Stimulated activated CD8-positive, alpha-beta memory T cell treated with anti-CD3 and anti-CD28 coated beads, Interleukin-4, amount 100 ng/mL, for 48 hours (primary cell): ENCODE measurements around the gene SLC2A6.

Source experiments
- DNase-seq: peaks from one replicate; pipeline ENCODE4 v3.0.0-alpha.2; 2020

The SLC2A6 gene, protein sequence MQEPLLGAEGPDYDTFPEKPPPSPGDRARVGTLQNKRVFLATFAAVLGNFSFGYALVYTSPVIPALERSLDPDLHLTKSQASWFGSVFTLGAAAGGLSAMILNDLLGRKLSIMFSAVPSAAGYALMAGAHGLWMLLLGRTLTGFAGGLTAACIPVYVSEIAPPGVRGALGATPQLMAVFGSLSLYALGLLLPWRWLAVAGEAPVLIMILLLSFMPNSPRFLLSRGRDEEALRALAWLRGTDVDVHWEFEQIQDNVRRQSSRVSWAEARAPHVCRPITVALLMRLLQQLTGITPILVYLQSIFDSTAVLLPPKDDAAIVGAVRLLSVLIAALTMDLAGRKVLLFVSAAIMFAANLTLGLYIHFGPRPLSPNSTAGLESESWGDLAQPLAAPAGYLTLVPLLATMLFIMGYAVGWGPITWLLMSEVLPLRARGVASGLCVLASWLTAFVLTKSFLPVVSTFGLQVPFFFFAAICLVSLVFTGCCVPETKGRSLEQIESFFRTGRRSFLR

GRCh38 chr9:133478851-133479711, at the start of gene SLC2A6:
SLC2A6 (minus strand) TSS chr9:133479099; CDS start chr9:133479059, 40 bp downstream.
- DNase-seq: peak; percentile 87

DNA sequence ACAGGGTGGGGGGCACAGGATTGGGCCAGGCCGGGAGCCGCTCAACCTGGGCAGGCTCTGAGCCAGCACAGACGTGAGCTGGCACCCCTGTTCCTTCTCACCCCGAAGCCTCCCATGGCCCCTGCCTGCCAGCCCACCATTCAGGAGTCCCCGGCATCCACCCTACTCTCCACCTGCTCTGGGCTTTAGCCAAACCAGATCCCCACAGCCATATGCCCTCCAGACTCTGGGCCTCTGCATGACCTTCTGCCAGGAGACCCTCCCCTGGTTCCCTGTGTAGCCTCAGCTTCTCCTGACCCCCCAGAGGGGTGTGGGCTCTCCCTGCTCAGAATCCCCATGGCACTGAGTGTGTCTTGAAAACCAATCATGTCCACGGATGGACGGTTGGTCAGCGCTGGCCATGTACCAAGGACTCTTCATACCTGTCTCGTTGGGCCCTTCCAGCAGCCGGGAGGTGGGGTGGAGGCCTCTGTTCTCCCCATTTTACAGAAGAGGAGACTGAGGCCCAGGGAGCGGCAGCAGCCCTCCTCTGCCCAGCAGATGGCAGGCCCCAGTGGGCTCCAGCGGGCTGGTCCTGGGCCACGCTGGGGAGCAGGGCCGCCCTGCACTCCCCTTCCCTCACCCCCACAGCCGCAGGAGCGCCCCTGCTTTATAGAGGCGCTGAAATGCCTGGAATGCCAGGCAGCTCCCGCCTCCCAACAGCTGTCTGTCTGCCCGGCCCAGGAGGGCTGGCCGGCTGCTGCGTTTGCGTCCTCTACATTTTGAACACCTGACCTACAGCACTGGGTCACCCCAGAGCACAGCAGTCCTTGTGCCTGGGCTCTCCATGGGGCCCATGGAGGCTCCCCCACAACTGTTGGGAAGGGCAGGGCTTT, 49.3 kb upstream of the SLC2A6 start:
- DNase-seq: no peak

DNA sequence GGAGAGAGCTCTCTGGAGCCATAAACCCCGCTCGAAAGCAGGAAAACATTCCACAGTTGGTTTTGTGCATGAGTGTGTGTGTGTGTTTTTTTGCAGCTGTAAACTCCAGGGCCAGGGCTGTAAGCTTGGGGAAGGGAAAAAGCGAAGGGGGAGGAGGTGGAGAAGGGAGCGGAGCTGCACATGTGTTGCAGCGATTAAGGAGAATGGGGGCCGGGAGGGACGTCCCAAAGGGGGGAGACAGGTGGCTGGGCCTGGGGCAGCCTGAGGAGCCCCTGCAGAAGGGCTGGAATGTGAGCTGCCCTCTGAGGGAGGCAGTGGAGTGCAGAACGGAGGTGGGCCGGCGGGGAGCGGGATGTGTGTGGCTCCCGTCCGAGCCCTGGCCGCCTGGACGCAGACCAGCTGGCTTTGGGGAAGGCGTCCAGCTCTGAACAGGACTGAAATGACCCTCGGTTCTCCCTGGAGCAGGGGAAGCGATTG, 48.6 kb upstream of the SLC2A6 start:
- no peak for DNase-seq

GRCh38 chr9:133526721-133527321, 47.9 kb upstream of the SLC2A6 start:
- DNase-seq: no peak

DNA sequence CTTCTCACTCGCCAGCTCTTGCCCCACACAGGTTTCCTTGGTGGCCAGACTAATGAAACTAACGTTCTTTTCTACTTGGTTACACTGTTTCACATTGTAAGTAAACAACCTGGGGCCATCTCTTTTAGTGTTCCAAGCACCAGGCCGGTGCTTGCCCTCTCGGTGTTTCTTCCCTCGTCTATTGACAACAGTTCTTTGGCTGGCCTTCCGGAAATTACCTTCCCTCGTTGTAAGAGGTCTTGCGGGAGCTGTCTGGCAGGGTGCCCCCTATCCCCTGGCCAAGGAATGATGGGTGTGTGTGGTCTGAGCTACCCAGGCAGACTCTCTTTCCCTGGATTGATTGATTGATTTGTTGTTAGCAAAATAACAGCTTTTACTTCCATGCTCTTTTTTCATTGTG, 46.8 kb upstream of the SLC2A6 start:
- DNase-seq: no peak

- DNase-seq: no peak
Measured at GRCh38 chr9:133524679-133525228, 45.9 kb upstream of the SLC2A6 start, which contains the start of gene MYMK. MYMK (minus strand) TSS chr9:133524959; CDS start chr9:133524844, 115 bp downstream.

- DNase-seq: no peak
Measured at GRCh38 chr9:133524146-133524545, 45.2 kb upstream of the SLC2A6 start.

DNA sequence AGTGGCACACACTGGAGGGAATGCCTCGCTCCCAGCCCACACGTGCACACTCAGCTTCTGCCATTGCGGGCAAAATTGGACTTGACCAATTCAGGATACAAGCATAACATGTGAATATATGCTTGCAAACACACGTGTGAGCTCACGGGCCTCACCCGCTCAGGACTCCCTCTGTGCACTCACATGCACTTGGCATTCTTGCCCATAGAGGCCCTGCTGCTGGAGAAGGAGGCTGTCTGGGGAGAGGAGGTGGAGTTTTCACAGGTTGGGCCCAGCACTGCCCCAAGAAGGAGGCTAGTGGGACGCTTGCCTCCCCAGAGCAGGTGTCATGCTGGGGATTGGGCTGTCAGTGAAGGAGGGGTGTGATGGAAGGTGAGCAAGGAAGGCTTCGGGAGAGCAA, 44.2 kb upstream of the SLC2A6 start:
- no peak for DNase-seq

DNA sequence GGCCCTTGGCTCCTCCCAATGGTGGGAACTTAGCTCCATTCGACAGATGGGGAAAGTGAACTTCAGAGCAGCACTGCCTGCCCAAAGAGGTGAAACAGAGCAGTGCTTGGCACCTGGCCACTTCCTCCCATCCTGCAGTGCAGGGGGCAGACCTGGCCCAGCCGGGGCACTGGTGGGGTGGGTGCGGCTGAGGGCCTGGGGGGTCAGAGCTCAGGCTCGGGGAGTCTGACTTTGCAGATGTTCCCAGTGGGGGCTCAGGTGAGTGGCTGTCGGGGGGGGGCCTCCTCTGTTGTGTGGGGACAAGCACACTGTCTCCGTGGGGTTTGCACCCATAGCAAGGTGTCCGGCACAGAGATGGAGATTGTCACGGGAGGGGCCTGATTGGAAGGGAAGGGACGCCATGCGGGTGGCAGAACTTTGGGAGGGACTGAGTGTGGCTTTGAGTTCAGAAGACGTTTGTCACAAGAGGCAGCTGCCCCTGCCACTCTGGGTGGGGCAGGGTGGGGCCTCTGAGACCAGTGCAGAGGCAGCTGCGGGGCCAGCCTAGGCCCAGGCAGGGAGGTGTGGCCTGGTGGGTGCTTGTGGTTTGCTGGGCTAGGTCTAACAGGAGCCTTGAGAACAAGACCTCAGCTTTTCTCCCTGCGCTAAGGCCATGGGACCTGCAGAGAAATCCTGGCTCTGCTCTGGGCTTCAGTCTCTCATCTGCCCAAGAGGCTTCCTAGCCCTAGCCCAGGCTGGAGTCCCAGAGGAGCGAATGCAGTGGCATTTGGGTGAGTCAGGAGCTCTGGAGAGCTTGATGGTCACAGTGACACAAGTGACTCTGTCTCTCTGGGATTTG, 43.4 kb upstream of the SLC2A6 start:
- no peak for DNase-seq

DNA sequence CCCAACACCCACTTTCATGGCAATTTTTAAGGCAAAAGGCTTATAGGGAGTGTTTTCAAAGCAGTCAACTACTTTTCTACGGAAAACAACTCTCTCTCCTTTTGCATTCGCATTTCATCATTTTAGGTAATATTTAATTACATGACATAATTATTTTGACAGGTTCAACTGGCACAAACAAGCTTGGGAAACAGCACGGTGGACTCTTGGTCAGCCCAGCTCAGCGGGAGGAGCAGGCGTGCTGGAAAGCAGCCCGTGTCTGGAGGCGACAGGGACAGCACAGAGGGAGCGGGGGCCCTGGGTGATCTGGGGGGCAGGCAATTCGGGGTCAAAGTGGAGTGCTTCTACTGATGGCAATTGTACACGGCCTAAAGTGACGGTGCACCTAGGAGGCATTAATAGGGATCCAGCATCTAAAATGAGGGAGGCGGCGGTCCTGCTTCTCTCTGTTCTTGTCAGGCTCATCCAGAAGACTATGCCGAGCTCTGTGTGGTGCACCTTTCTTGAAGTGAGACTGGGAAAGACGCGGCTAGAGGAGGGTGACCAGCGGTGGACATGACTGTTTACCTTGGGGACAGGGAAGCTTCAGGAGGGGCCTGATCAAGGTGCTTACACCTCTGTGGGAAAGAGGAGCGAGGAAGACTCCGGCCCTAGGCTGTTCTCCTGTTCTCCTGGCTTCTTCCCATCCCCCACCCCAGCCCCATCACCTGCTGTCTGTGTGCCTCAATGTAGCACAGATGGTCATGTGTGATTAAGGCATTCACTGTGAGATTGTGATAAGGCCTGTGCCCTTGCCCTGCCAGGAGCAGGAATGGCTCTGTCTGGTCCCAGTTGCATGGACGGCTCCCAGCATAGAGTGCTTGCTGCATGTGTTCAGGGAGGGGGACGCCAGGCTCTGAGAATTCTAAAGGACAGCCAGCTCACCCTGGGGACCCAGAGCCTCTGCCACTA, 42.5 kb upstream of the SLC2A6 start:
- DNase-seq: no peak

- no peak for DNase-seq
Measured at GRCh38 chr9:133520121-133520835, 41.4 kb upstream of the SLC2A6 start.

DNA sequence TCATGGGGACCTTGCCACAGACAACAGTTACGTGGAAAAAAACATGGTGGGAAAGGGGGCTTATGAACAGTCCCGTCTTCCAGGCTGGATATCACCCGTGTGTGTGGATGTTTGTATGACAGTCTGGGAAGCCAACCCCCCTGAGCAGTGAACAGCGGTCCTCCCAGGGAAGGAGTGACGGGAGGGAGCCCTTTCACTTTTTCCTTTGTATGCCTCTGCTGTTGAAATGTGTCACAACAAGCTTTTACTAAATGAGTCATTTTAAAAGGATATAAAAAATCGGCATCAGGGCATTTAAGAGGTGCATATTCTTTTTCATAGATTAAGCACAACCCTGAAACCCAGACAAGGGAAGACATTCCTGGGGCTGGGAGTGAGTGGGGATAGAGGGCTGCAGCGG, 40.8 kb upstream of the SLC2A6 start:
- DNase-seq: no peak

GRCh38 chr9:133518706-133519449, 40.0 kb upstream of the SLC2A6 start:
- no peak for DNase-seq

DNA sequence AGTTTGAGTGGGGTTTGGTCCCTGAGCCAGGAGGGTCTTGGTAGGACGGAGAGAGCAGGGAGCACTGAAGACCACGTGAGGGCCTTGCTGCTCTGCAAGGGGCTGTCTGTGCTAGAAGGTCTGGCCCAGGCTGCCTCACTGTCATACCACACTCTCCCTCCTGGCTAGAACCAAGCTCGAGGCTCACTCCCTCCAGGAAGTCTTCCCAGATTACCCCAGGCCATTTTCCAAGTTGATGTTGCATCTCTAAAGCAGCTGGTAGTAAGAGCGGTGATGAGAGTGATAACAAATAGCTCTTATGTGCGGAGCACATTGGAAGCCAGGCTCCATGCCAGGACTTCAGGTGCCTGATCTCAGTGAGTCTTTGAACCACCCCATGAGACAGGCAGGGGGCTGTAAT, 39.3 kb upstream of the SLC2A6 start:
- DNase-seq: no peak

- DNase-seq: no peak
Measured at GRCh38 chr9:133517711-133518110, 38.8 kb upstream of the SLC2A6 start.

GRCh38 chr9:133516961-133517350, 38.1 kb upstream of the SLC2A6 start:
- no peak for DNase-seq

DNA sequence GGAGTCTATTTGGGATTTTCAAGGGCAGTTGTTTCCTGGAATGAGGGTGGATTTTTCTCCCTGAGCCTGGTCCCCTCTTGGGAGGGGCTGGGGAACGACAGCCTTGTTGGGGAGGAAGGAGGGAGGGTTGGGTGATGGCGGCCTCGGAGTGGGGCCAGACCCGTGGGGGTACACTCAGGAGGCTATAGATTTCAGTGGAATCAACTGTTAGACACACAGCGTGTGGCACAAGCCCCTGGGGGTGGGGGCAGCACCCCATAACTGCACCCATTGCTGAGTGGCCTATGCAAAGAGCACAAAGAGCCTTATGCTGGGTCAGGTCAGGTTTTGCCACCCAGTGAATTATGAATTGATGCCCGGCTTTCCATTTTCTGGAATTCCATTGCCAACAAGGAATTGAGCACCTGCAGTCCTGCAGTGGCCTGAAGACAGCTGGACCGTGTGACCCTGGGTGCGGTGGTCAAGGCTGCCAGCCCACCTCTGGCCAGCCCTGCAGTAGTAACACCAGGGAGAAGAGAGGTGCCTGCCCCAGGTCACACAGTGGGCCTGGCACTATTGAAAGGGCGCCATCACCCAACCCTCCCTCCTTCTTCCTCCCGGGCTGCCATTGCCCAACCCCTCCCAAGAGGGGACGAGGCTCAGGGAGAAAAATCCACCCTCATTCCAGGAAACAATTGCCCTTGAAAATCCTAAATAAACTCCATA, 37.5 kb upstream of the SLC2A6 start:
- no peak for DNase-seq
